Erythroblast (primary cell): ENCODE results near the gene PIAS1.

Experiments
- GATA1 ChIP-seq: IDR thresholded peaks from 2 replicates; pipeline ENCODE4 v1.6.1; 2011; ENCODE audit warnings: low read depth, mild to moderate bottlenecking, control low read depth, low read length, moderate library complexity
- POLR2A ChIP-seq: IDR thresholded peaks from 2 replicates; pipeline ENCODE4 v1.6.1; 2011; ENCODE audit warnings: mild to moderate bottlenecking, low read length

DNA sequence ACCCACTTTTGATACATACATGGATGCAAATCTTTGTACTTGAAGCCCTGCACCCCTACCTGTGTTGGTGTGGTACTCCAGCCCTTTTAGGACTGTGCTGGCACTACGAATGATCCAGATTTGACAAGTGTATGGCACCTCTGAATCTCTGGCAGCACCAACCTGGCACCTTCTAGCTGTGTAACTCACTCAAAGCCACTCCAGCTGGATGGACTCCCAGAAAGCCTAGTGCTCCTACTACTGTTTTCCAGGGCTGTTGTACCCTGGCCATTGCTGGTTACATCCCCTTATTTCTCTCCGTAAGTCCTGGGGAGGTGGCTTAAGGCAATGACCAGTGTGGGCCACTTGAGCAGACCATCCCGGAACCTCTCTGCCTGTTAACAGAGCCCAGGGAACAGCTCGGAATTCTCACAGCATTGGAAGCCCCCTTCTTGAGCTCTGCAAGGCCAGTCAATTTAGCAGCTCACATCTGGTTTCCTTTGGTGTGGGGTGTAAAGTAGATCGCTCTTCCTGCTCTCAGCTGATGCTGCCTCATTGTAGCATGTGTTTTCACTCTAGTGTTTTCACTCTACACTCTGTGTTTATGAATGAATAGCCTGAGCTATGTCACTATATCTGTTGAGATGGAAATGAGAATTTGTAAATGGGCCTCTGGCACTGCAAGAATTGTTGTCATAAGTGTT is 138.8 kb downstream of the PIAS1 start:
- no peak for TF ChIP-seq POLR2A
- TF ChIP-seq GATA1: no peak
